Measurements from ENCODE around the gene MIER3. TPM values are rescaled to one million over a fixed set of nuclear protein-coding genes. Genes with fewer than 3 reads are reported as not detected.
A peak's percentile ranks its signal among the peaks of the same experiment; 100 is the strongest.

Gene MIER3
- total and polyA plus RNA-seq, 5 donors from 2014 or later: 6.1 to 23.1 (median 7.2) TPM

DNA sequence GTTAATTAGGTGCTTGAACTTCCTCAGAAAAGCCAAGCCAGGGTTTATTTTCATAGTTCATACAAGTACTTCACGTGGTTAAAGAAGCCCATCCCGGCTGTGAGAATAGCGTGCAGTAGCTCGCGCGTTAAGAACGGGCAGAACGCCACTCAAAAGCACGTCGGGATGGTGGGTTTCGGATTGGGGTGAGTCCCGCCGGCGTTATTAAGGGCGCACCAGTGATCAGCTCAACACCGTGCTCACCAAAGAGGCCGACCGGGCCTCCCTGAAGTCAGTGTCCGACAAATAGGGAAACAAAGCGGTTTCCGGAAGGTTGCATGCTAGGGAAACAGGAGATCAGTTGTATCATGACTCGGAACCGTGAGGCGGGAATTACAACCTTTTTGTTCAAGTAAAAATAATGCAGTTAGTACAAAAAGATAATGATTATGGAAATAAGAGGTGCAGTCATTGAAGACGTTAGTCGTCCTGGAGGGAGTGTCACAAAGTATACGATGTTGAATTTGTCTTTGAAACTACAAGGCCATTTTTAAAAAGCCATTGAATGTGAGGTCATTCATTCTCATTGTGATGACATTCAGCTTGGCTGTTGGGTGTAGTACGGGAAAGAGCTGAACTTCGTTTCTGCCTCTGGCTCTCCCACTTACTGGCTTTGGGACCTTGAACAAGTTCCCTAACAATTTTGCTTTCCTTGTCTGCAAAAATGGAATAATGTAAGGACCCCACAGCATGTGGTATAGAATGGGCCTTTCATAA, 41.5 kb downstream of the MIER3 start:
- Mint-ChIP-seq H3K4me1 (peaks cover 8 to 22% (median 18%) of the 10 kb centered on the region in 4 donors), H3K4me3 (peak overlapping the region; percentile 86 to 98 (median 92)), H3K9me3 (peaks cover 0 to 3% (median 0%) of the 10 kb centered on the region in 7 donors), H3K27ac (peak overlapping the region; percentile 66 to 88 (median 84)), H3K36me3 (peaks cover 3% of the 10 kb centered on the region), H3K27me3 (peaks cover 13% of the 10 kb centered on the region)
- Histone ChIP-seq H3K4me3 (ENCODE audit: low read depth, low read length) (peak overlapping the region; percentile 96), H3K27ac (ENCODE audit: insufficient read depth, low read length, poor library complexity, severe bottlenecking) (peak overlapping the region; percentile 65), H3K9me3 (ENCODE audit: control insufficient read depth in 2 of 2, low read length in 2 of 2) (no peaks in the 10 kb centered on the region), H3K27me3 (ENCODE audit: control insufficient read depth, insufficient read depth, low read length) (no peaks in the 10 kb centered on the region), H3K36me3 (ENCODE audit: control insufficient read depth, insufficient read depth, low read length) (no peaks in the 10 kb centered on the region), H3K4me1 (ENCODE audit: control insufficient read depth, insufficient read depth, low read length, poor library complexity, severe bottlenecking) (peaks cover 26% of the 10 kb centered on the region)
- DNase-seq (peak in 1 of 3 donors; percentile 13), ATAC-seq (ENCODE audit: low read depth in 2 of 2) (peak; percentile 12)

DNA sequence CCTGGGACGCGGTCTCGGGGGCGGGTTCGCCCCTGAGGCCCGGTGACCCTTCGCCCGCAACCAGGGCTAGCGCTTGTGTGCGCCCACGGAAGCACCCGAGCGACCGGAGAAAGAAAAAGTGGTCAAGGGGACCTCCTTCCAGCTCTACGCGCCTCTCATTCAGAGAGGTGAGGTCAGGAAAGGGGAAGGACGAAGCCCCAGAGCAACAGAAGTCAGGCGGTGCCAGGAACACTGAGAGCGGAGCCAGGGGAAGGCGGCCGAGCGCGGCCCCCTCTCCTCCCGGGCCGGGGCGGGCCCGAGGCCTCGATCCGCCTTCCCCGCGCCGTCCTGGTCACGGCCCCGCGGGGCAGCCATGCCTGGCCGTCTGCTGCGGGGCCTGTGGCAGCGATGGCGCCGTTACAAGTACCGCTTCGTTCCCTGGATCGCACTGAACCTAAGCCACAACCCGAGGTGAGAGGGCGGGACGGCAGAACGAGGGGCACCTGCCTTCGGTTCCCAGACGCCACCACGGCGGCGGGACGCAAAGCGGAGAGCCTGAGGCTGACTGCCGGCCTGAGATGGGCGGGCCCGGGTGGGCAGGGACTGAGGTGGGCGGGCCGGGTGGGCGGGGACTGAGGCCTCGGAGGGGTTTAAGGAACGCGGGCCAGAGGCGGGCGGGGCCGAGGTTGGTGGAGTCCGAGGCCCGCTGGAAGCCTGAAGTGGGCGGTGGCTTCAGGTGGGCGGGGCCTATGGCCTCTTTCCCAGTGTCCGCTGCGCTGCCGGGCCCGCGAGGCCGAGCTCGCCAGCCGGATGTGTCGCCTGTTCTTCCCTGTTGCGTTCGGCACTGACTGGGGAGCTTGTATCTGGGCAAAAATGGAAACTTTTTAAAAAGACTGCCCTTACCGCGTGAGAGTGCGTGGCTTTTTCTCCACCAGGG, 42.4 kb downstream of the MIER3 start, which contains the start of gene SETD9:
Gene SETD9, plus strand, starts transcription at position 303 of the 916 bp plus-strand sequence. Its CDS starts 50 bp downstream, at position 353.
- DNase-seq (peak; percentile 74 to 96 (median 85)), ATAC-seq (ENCODE audit: low read depth in 2 of 2) (peak; percentile 81 to 86)
- H3K27ac ChIP-seq (ENCODE audit: insufficient read depth, low read length, poor library complexity, severe bottlenecking): peak within 1 kb of the TSS; percentile 65
- peaks cover 3% of the 10 kb centered on the region for H3K36me3 Mint-ChIP-seq
- peaks cover 26% of the 10 kb centered on the region for H3K4me1 ChIP-seq (ENCODE audit: control insufficient read depth, insufficient read depth, low read length, poor library complexity, severe bottlenecking)
- H3K27me3 Mint-ChIP-seq: peaks cover 16% of the 10 kb centered on the region
- peak within 1 kb of the TSS; percentile 84 to 93 (median 87) for H3K27ac Mint-ChIP-seq
- H3K36me3 ChIP-seq (ENCODE audit: control insufficient read depth, insufficient read depth, low read length): no peaks in the 10 kb centered on the region
- H3K4me1 Mint-ChIP-seq: peaks cover 8 to 22% (median 18%) of the 10 kb centered on the region in 4 donors
- H3K4me3 ChIP-seq (ENCODE audit: low read depth, low read length): peak within 1 kb of the TSS; percentile 96
- H3K27me3 ChIP-seq (ENCODE audit: control insufficient read depth, insufficient read depth, low read length): peaks cover 3% of the 10 kb centered on the region
- H3K4me3 Mint-ChIP-seq: peak within 1 kb of the TSS; percentile 86 to 98 (median 92)
- H3K9me3 ChIP-seq (ENCODE audit: control insufficient read depth in 2 of 2, low read length in 2 of 2): no peaks in the 10 kb centered on the region
- peaks cover 0 to 3% (median 0%) of the 10 kb centered on the region in 7 donors for H3K9me3 Mint-ChIP-seq

DNA sequence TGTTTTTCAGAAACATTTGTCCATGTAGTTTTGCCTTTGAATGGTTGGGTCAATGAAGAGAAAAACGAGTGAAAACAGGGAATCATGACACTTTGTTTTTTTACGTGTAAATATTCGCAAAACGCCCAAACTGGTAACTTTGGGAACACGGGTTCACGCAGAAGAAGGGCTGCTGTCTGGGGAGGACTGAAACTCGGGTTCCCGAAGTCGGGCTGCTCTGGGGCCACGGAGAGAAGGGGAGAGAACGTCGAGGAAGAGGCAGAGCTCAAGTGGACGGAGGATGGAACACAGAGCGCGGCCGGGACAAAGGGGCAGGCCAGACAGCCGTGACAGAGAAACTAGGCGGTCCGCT, 43.0 kb downstream of the MIER3 start:
- Histone ChIP-seq H3K9me3 (ENCODE audit: control insufficient read depth in 2 of 2, low read length in 2 of 2) (no peaks in the 10 kb centered on the region), H3K4me3 (ENCODE audit: low read depth, low read length) (peak overlapping the region; percentile 55), H3K36me3 (ENCODE audit: control insufficient read depth, insufficient read depth, low read length) (no peaks in the 10 kb centered on the region), H3K4me1 (ENCODE audit: control insufficient read depth, insufficient read depth, low read length, poor library complexity, severe bottlenecking) (peaks cover 26% of the 10 kb centered on the region), H3K27ac (ENCODE audit: insufficient read depth, low read length, poor library complexity, severe bottlenecking) (peak overlapping the region; percentile 65), H3K27me3 (ENCODE audit: control insufficient read depth, insufficient read depth, low read length) (peaks cover 3% of the 10 kb centered on the region)
- Mint-ChIP-seq H3K27ac (peak overlapping the region; percentile 83 to 93 (median 87)), H3K4me1 (peaks cover 8 to 22% (median 18%) of the 10 kb centered on the region in 4 donors), H3K27me3 (peaks cover 20% of the 10 kb centered on the region), H3K4me3 (peak overlapping the region; percentile 86 to 98 (median 92)), H3K9me3 (peaks cover 0 to 3% (median 0%) of the 10 kb centered on the region in 7 donors), H3K36me3 (peaks cover 2% of the 10 kb centered on the region)
- ATAC-seq (ENCODE audit: low read depth in 2 of 2): peak; percentile 1 to 7
- no peak for DNase-seq

DNA sequence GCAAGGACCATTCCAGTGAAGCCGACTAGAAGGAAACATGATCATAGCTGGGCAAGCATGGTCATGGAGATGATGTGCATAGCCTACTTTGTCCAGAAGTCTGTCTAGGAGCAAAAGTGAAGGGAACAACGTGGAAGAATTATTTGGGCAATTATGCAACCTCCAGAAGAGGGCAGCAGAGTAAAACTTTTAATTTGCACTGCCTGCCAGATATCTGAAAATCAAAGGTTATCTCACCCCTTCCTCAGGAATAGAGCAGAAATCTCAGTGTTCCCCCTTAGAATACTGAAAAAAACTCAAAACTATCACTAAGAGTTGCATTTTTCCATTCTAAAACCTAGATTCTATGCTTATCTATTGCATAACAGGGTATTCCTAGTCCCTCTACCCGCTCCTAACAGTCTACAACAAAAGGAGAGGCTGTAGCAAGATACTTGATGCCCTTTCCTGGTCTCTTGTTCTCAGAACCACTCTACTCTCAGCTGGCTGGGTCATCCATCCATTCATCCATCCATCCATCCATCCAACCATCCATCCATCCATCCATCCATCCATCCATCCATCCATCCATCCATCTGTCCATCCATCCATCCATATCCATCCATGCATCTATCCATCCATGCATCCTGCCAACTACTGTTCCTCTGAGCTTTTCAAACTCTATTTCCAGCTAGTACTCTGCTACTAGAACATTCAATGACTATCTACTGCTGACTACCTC, 50.9 kb downstream of the MIER3 start:
- Histone ChIP-seq H3K9me3 (ENCODE audit: control insufficient read depth in 2 of 2, low read length in 2 of 2) (no peaks in the 10 kb centered on the region), H3K27me3 (ENCODE audit: control insufficient read depth, insufficient read depth, low read length) (peaks cover 3% of the 10 kb centered on the region), H3K36me3 (ENCODE audit: control insufficient read depth, insufficient read depth, low read length) (peaks cover 9% of the 10 kb centered on the region), H3K27ac (ENCODE audit: insufficient read depth, low read length, poor library complexity, severe bottlenecking) (no peak overlapping the region), H3K4me1 (ENCODE audit: control insufficient read depth, insufficient read depth, low read length, poor library complexity, severe bottlenecking) (peaks cover 7% of the 10 kb centered on the region), H3K4me3 (ENCODE audit: low read depth, low read length) (no peak overlapping the region)
- H3K27me3 Mint-ChIP-seq: peaks cover 14% of the 10 kb centered on the region
- H3K4me3 Mint-ChIP-seq: no peak overlapping the region
- peaks cover 0 to 16% (median 2%) of the 10 kb centered on the region in 4 donors for H3K4me1 Mint-ChIP-seq
- peaks cover 0 to 1% (median 0%) of the 10 kb centered on the region in 7 donors for H3K9me3 Mint-ChIP-seq
- ATAC-seq (ENCODE audit: low read depth in 2 of 2): peak; percentile 29 to 50
- no peak overlapping the region for H3K27ac Mint-ChIP-seq
- DNase-seq: peak; percentile 8 to 59 (median 57)
- H3K36me3 Mint-ChIP-seq: peaks cover 8% of the 10 kb centered on the region

DNA sequence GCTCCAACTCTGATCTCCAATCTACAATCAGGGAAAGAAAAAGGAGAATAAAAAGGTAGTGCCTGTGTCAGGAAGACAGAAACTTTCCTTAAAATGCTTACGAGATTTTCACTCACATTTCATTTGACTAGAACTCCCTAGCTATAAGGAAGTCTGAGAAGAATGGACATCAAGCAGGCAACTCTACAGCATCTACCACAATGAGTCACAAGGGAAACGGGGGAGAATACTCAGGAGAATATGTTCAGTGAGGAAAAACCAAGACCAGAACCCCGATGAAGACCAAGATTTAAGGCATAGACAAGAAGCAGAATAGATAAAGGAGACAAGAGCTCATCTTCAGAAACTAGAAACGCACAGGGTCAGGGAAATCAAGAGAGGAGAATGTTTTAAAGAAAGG, 51.5 kb downstream of the MIER3 start:
- H3K4me3 ChIP-seq (ENCODE audit: low read depth, low read length): no peak overlapping the region
- peaks cover 10% of the 10 kb centered on the region for H3K27me3 Mint-ChIP-seq
- peaks cover 2 to 16% (median 4%) of the 10 kb centered on the region in 4 donors for H3K4me1 Mint-ChIP-seq
- H3K27me3 ChIP-seq (ENCODE audit: control insufficient read depth, insufficient read depth, low read length): peaks cover 3% of the 10 kb centered on the region
- H3K9me3 Mint-ChIP-seq: peaks cover 0 to 1% (median 0%) of the 10 kb centered on the region in 7 donors
- H3K4me3 Mint-ChIP-seq: no peak overlapping the region
- no peaks in the 10 kb centered on the region for H3K9me3 ChIP-seq (ENCODE audit: control insufficient read depth in 2 of 2, low read length in 2 of 2)
- no peak overlapping the region for H3K27ac ChIP-seq (ENCODE audit: insufficient read depth, low read length, poor library complexity, severe bottlenecking)
- peaks cover 7% of the 10 kb centered on the region for H3K4me1 ChIP-seq (ENCODE audit: control insufficient read depth, insufficient read depth, low read length, poor library complexity, severe bottlenecking)
- DNase-seq (no peak), ATAC-seq (ENCODE audit: low read depth in 2 of 2) (no peak)
- H3K36me3 Mint-ChIP-seq: peaks cover 11% of the 10 kb centered on the region
- H3K27ac Mint-ChIP-seq: no peak overlapping the region
- peaks cover 12% of the 10 kb centered on the region for H3K36me3 ChIP-seq (ENCODE audit: control insufficient read depth, insufficient read depth, low read length)

DNA sequence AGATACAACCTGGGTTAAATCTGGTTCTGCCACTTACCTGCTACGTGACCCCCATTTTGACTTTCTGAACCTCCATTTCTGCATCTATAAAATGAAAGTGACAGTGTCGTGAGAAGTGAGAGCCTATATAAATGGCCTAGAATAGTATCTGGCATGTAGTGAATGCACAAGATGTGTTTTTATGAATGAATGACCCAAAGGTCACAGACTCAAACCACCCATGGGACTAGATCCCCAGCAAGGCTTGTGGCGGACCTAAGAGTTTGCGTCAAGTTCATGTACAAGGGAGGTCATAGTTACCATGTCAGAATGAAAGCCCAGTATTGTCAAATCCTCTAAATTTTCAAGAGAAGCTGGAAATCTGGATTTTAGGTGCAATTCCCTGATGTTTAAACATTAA, 53.7 kb downstream of the MIER3 start:
- Mint-ChIP-seq H3K27ac (peak overlapping the region in 2 of 3 donors; percentile 47 to 73), H3K4me3 (peak overlapping the region in 2 of 4 donors; percentile 22 to 53)
- ATAC-seq (ENCODE audit: low read depth in 2 of 2): no peak

DNA sequence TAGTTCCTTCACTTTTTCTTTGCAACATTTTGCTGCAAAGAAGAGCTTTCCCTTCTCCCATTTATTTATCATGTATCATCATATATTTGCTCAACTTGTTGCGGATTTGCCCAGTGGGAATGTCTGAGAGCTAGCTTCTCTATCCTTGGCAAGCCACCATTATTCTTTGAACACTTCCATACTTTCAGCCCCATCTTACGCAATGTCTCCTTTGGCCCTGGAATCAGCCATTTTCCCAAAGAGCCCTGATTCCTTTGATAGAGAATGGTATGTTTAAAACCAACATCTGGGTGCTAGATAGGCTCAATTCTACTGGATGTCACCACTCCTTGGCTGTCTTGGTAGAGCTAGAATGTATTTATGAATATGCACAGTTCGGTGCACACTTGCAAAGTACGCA, 55.2 kb downstream of the MIER3 start:
- Mint-ChIP-seq H3K27me3 (no peaks in the 10 kb centered on the region), H3K27ac (peak overlapping the region in 1 of 3 donors; percentile 10), H3K4me3 (peak overlapping the region in 1 of 4 donors; percentile 59), H3K4me1 (peaks cover 8 to 25% (median 10%) of the 10 kb centered on the region in 4 donors), H3K9me3 (peaks cover 0 to 1% (median 0%) of the 10 kb centered on the region in 7 donors), H3K36me3 (peaks cover 35% of the 10 kb centered on the region)
- ATAC-seq (ENCODE audit: low read depth in 2 of 2): no peak
- H3K27me3 ChIP-seq (ENCODE audit: control insufficient read depth, insufficient read depth, low read length): no peaks in the 10 kb centered on the region
- no peak for DNase-seq
- H3K4me1 ChIP-seq (ENCODE audit: control insufficient read depth, insufficient read depth, low read length, poor library complexity, severe bottlenecking): peaks cover 7% of the 10 kb centered on the region
- peaks cover 42% of the 10 kb centered on the region for H3K36me3 ChIP-seq (ENCODE audit: control insufficient read depth, insufficient read depth, low read length)
- H3K9me3 ChIP-seq (ENCODE audit: control insufficient read depth in 2 of 2, low read length in 2 of 2): no peaks in the 10 kb centered on the region
- H3K27ac ChIP-seq (ENCODE audit: insufficient read depth, low read length, poor library complexity, severe bottlenecking): no peak overlapping the region
- H3K4me3 ChIP-seq (ENCODE audit: low read depth, low read length): no peak overlapping the region

More for the DNA sequence above, 53.7 kb downstream of the MIER3 start:
- H3K36me3 ChIP-seq (ENCODE audit: control insufficient read depth, insufficient read depth, low read length): peaks cover 33% of the 10 kb centered on the region
- no peak overlapping the region for H3K4me3 ChIP-seq (ENCODE audit: low read depth, low read length)
- Mint-ChIP-seq H3K9me3 (peaks cover 0 to 1% (median 0%) of the 10 kb centered on the region in 7 donors), H3K4me1 (peaks cover 5 to 21% (median 8%) of the 10 kb centered on the region in 4 donors), H3K27me3 (no peaks in the 10 kb centered on the region), H3K36me3 (peaks cover 24% of the 10 kb centered on the region)
- H3K27ac ChIP-seq (ENCODE audit: insufficient read depth, low read length, poor library complexity, severe bottlenecking): no peak overlapping the region
- no peaks in the 10 kb centered on the region for H3K27me3 ChIP-seq (ENCODE audit: control insufficient read depth, insufficient read depth, low read length)
- H3K4me1 ChIP-seq (ENCODE audit: control insufficient read depth, insufficient read depth, low read length, poor library complexity, severe bottlenecking): peaks cover 7% of the 10 kb centered on the region
- DNase-seq: no peak
- no peaks in the 10 kb centered on the region for H3K9me3 ChIP-seq (ENCODE audit: control insufficient read depth in 2 of 2, low read length in 2 of 2)

All from CD4-positive, CD25-positive, alpha-beta regulatory T cell (primary cell).